C1 segment of cervical spinal cord (tissue), 14 donors: ENCODE measurements around the gene BRD9.
"Not testable (repeated sequence)": the region's sequence is repeated elsewhere in the genome, so short reads cannot be mapped to it uniquely, and the experiment has no call there.

Experiments
- DNase-seq, 14 donors: peaks; one replicate each; lab custom pipeline; 2025; lab: John Stamatoyannopoulos, UW

Gene BRD9

DNA sequence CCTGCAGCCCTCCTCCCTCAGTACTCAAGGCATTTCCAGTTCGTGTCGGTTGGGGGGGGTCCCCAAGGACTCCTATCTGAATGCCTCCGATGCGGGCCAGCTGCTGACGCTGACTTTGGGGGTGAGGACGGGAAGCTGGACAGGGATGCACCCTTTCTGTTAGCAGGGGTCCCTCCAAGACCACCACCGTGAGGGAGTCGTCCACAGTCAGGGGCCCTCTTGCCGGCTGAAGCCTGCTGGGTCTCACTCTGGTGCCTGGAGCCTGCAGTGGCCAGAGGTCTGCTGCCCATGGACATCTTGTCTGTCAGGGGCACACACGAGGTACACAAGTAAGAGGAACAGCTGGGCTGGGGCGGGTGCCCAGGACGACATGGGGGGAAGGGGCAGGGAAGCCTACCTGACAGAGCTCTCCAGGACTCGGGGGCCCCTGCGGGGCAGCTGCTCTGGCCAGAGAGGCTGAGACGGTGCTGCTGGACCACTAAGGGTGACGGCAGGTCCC lies 32.8 kb downstream of the BRD9 start:
- no peak for DNase-seq

- DNase-seq, result no peak
Observed at GRCh38 chr5:859391-859790, 33.2 kb downstream of the BRD9 start.

DNA sequence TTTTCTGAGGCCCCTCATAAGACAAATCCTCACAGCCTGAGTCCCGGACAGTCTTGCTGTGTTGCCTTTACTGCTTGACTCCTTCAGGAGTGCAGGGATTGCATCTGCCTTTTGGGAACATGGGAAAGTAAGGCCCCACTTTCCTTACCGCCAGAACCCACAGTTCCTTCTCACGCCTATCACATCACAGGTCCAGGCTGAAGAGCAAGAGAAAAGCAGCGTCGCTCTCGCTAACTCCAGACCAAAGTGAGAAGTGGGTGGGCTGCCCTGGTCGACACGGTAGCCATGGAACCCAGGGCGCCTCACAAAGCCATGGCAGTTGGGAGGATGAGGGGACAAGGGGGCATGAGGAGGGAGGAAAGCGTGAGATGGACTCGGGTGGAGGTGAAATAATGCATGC lies 33.9 kb downstream of the BRD9 start:
- DNase-seq, result no peak

GRCh38 chr5:856531-857425 lies 35.8 kb downstream of the BRD9 start:
- no peak for DNase-seq

DNA sequence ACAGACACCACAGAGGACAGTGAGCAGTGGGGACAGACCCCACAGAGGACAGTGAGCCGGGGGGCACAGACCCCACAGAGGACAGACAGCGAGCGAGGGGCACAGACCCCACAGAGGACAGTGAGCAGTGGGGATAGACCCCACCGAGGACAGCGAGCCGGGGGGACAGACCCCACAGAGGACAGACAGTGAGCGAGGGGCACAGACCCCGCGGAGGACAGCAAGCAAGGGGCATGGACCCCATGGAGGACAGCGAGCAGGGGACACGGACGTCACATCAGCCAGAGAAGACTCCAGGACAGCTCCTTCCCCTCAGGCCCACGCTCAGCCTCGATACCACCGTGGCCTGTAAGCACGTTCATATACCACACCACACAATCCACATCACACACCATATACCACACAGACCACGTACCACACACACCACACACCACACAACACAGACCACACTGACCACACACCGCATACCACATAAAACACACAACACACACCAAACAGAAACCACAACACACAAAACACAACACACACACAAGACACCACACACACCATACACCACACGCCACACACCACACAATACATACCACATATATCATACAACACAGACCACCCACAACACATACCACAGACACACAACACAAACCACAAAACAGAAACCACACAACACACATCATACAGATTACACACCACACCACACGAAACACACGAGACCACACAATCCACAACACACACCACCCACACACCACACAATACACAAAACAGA lies 36.6 kb downstream of the BRD9 start:
- DNase-seq, result no peak

- no peak for DNase-seq
Observed at GRCh38 chr5:854966-855743, 37.4 kb downstream of the BRD9 start.

DNA sequence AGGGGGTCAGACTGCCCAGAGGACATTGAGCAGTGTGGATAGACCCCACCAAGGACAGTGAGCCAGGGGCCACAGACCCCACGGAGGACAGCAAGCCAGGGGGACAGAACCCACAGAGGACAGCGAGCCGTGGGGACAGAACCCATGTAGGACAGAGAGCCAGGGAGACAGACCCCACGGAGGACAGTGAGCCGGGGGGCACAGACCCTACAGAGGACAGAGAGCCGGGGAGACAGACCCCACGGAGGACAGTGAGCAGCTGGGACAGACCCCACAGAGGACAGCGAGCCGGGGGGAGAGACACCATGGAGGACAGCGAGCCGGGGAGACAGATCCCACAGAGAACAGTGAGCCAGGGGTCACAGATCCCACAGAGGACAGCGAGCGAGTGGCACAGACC lies 38.4 kb downstream of the BRD9 start:
- DNase-seq, result no peak

- not testable (repeated sequence) for DNase-seq
Observed at GRCh38 chr5:853416-854090, 39.0 kb downstream of the BRD9 start.

DNA sequence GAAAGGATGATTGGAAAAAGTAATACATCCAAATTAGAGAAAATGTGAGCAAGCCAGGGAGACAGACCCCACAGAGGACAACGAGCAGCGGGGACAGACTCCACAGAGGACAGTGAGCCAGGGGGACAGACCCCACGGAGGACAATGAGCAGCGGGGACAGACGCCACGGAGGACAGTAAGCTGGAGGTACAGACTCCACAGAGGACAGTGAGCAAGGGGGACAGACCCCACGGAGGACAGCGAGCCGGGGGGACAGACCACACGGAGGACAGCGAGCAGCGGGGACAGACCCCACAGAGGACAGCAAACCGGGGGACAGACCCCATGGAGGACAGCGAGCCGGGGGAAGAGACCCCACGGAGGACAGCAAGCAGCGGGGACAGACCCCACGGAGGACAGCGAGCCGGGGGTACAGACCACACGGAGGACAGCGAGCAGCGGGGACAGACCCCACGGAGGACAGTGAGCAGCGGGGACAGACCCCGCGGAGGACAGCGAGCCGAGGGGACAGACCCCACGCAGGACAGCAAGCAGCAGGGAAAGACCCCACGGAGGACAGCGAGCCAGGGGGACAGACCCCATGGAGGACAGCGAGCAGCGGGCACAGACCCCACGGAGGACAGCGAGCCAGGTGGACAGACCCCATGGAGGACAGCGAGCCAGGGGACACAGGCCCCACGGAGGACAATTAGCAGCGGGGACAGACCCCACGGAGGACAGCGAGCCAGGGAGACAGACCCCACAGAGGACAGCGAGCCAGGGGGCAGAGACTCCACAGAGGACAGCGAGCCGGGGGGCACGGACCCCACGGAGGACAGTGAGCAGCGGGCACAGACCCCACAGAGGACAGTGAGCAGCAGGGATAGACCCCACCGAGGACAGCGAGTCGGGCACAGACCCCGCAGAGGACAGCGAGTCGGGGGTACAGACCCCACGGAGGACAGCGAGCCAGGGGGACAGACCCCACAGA lies 39.9 kb downstream of the BRD9 start:
- DNase-seq, result no peak

- no peak for DNase-seq
Observed at GRCh38 chr5:852018-852417, 40.6 kb downstream of the BRD9 start.

- DNase-seq, result no peak
Observed at GRCh38 chr5:851553-851952, 41.0 kb downstream of the BRD9 start.

DNA sequence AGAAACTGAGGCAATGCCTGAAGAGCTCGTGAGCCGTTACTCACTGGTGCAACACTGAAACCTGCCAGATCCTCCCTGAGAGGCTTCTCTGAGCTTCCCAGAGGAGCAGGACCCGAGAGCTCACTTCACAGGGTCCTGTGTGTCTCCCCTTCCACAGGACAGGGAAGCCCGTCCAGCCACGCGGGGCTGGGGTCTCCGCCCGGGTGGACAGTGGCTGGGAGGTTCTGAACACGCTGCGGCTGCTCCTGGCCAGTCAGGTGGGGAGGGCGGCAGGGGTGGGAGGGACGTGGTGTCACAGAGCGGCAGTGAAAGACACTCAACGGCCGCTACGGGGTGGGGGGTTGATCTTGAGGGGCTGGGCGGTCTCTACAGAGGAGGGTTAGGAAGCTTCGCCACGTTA lies 41.5 kb downstream of the BRD9 start:
- DNase-seq, result no peak

DNA sequence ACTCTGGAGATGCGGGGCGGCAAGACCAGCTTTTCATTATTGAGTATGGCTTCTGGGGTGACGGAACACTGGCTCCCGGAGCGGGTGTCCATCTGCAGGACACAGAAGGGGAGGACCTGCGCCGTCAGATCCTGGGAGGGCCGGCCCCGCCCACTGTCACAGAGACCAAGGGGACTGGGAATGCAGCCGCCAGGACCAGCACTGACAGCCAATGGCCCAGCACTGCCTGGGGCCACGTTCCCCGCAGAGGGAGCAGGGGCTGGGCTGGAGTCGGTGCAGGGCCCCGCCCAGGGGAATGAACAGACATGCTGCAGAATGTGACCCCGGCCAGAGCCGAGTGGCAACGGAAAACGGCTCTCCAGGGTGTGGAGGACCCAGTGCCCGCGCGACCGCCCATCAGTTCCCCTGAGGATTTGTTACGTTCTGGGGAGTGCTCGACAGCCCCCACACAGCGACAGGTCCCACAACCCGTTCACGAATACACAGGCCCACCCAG lies 42.0 kb downstream of the BRD9 start, which contains the start of gene ZDHHC11:
TSS of gene ZDHHC11 (minus strand) at position 476 of the 496 bp plus-strand sequence. CDS start at position 92, 384 bp downstream.
- peak in 2 of 14 donors; percentile 16 to 23 for DNase-seq

- DNase-seq, result no peak
Observed at GRCh38 chr5:849651-850301, 42.8 kb downstream of the BRD9 start.

DNA sequence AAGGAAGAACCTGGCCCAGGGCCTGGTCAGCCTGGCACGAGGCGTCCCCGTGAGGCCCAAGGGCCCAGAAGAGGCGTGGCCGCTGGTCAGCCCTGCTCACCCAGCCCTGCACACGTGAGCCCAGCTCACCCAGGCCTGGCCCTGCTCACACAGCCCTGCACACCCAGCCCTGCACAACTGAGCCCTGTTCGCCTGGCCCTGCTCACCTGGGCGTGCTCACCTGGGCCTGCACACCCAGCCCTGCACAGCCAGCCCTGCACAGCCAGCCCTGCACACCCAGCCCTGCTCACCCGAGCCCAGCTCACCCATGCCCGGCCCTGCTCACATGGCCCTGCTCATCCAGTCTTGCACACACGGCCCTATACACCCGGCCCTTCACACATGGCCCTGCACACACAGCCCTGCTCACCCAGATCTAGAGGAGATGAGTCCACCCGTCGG lies 43.9 kb downstream of the BRD9 start:
- DNase-seq, result no peak

DNA sequence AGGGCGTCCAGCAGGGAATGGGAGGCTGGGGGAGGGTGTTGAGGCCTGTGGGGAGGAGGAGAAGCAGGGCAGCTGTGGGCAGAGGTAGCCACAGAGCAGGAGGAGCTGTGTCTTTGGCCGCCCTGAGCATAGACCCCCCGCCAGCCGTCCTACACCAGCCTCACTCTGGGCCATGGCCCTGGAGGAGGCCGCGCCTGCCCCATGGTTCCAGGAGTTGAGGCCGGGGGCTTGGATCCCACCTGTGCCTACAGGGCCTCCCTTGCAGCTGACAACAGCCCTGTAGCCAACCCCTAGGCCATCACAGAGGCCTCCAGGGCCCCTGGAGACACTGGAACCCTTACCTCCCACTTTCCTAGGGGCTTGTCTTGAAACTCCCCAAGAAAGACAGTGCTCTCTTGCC lies 44.9 kb downstream of the BRD9 start:
- not testable (repeated sequence) for DNase-seq

DNA sequence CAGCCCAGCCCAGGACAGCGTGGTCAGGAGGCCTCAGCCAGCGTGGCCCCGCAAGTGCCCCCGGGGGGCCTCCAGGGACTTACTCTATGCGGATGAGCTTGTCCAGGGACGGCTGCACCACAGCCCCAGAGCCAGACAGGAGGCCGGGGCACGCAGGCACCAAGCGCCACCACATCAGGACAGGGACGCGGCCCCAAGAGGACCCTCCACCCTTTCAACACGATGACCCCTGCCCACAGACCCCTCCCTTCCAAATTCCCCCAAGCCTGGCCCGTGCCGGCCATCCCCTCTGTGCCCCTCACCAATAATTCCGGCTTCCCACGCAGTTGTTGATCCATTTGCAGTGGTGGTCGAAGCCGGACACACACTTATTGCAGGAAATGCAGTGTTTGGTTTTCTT lies 45.4 kb downstream of the BRD9 start:
- not testable (repeated sequence) for DNase-seq

DNA sequence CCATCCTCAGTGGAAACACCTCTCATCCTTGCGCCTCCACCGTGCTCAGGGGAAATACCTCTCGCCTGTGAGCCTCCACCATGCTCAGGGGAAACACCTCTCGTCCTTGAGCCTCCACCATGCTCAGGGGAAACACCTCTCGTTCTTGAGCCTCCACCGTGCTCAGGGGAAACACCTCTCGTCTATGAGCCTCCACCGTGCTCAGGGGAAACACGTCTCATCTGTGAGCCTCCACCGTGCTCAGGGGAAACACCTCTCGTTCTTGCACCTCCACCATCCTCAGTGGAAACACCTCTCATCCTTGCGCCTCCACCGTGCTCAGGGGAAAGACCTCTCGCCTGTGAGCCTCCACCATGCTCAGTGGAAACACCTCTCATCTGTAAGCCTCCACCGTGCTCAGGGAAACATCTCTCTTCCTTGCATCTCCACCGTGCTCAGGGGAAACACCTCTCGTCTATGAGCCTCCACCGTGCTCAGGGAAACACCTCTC lies 46.0 kb downstream of the BRD9 start:
- DNase-seq, result not testable (repeated sequence)
